Glomerular visceral epithelial cell (primary cell): ENCODE data around the gene SETD6.
A peak's percentile ranks its signal among the peaks of the same experiment; 100 is the strongest.

ENCODE experiments used
- DNase-seq: peaks from one replicate; pipeline ENCODE4 v3.0.0-alpha.2; 2016; ENCODE audit errors: extremely low spot score

The SETD6 gene

DNA sequence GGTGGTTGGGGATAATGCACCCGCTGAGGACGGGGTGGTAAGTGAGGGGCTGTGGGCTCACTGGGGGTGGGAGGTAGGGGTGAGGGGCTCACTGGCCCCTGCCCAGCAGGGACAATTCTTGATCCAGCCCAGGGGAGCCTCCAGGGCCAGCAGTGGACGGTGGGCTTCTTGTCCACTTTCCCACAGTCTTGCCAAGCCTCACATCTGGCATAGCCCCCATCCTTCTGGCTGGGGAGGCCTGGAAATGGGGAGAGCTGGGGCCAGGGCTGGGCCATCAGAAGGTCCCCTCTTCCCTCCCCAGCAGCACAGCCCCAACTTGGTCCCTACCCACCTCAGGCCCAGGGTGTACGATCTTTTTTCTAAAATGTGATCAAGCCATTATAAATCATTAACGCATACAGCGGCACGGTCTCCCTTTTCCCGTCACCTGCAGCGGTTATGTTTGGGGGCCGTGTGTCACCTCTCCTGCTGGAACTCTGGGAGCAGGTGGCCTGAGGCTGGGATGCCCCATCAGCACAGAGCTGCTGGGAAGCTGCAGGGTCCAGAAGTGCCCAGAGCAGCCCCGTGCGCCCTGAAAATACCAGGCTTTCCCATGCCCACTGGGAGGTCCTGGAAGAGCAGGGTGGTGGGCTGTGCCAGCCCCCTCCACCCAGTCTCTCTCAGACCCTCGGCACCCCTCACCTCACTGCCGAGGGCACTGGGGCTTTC is 7.2 kb upstream of the SETD6 start:
- DNase-seq, result no peak

DNA sequence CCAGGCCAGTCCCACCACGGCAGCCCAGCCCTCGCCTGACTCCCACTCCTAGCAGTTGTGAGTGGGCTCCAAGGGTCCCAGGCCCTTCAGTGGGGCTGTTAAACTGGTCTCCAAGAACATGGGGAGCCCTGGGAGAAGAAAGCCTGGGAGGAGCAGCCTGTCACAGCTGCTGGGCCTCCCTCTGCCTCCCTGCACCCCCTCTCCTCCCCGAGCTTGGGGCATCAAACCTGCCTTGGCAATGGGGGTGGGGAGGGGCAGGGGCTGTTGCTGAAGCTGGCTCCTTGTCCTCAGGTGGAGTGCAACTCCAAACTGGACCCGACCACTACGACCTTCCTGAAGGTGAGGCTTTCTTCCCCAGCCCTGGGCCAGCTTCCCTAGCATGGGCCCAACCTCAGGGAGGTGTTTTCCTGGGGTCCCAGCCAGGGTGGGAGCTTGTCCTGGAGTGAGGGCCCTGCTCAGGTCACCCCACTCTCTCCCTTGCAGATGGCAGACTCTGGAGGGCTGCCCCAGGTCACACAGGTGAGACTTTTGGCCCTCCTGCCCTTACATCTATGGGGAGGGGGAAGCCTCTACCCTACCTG is 6.6 kb upstream of the SETD6 start:
- DNase-seq, result no peak

DNA sequence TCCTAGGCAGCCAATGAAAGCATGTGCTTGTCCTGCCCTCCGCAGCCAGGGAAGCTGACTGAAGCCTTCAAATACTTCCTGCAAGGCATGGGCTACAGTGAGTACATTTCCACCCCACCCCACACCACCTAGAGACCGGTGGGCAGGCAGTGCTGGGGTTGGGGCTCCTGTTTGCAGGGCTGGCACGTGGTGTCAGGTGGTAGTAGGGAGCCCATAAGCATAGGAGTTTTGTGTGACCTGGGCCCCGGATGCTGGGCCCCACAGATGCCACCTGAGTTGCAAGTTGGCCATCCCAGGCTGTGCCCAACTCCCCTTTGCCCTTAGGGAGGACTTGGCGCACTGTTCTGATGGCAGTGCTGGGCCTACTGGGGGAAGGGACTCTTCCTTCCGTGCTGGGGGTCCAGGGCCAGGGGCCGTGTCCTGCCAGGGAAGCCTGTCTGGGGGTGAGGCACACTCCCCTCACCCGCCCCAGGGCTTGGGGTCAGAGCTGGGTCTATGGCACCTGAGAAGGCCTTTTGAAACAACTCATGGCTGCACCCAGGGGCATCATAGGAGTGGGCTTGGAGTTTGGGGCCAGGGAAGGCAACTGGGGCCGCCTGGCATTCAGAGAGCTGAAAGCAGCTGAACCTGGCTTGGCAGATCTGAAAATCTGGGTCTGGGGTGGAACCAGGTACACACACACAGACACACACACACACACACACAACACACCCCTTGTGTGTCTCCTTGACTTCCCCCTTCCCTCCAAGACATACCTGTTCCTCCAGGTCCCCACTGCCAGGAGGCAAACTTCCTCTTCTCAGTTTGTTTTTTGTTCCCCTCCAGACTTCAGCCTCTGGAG is 5.8 kb upstream of the SETD6 start:
- DNase-seq, result no peak

GRCh38 chr16:58510097-58510775 is 5.1 kb upstream of the SETD6 start:
- no peak for DNase-seq

- DNase-seq, result no peak
These were observed 4.3 kb upstream of the SETD6 start for GRCh38 chr16:58510776-58511628.

- peak; percentile 61 for DNase-seq
These were observed 3.1 kb upstream of the SETD6 start for GRCh38 chr16:58511933-58512815.

- DNase-seq, result no peak
These were observed 1.4 kb upstream of the SETD6 start for GRCh38 chr16:58513874-58514273.

DNA sequence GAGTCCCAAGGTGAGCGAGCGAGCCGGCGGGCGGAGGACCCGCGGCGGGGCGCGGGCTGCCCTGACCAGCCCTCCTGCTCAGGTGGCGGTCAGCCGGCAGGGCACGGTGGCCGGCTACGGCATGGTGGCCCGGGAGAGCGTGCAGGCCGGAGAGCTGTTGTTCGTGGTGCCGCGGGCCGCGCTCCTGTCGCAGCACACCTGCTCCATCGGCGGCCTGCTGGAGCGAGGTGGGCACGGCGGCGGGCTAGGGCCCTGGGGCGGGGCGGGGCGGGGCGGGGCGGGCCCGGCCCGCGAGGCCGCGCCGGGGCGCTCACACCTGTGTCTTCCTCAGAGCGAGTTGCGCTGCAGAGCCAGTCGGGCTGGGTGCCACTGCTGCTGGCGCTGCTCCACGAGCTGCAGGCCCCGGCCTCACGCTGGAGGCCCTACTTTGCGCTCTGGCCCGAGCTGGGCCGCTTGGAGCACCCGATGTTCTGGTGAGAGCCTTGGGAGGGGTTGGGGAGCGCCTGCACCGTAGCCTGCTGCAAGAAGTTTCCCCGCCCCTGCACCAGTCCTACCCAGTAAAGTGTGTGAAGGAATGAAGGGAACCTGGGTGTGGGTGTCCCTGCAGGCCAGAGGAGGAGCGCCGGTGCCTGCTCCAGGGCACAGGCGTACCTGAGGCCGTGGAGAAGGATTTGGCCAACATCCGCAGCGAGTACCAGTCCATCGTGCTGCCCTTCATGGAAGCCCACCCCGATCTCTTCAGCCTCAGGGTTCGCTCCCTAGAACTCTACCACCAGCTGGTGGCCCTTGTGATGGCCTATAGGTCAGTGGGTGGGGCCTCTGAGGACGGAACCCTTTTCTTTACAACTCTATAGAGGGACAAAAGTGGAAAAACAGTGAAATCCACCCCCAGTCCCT is 802 bp downstream of the SETD6 start:
- peak; percentile 44 for DNase-seq

GRCh38 chr16:58516768-58517107 is 1.4 kb downstream of the SETD6 start:
- no peak for DNase-seq

- no peak for DNase-seq
These were observed 3.0 kb downstream of the SETD6 start for GRCh38 chr16:58518083-58518979.

GRCh38 chr16:58518980-58519368 is 3.7 kb downstream of the SETD6 start:
- no peak for DNase-seq

- DNase-seq, result no peak
These were observed 4.4 kb downstream of the SETD6 start for GRCh38 chr16:58519707-58520106.

DNA sequence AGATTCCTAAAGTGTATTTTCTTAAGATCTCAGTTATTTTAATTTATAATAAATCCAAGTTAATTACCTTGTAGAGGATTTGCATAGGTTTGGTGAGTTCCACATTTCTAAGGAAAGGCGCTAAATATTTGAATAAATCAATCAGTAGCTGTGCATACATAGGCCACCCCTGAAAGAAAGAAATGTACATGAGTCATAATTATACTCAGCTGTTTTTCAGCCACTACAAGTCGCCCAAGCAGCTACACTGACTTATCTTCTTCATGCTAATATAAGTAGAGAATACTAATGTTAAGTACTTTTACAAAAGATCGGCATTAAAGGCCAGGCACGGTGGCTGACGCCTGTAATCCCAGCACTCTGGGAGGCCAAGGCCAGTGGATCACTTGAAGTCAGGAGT is 14.9 kb downstream of the SETD6 start:
- DNase-seq, result no peak

DNA sequence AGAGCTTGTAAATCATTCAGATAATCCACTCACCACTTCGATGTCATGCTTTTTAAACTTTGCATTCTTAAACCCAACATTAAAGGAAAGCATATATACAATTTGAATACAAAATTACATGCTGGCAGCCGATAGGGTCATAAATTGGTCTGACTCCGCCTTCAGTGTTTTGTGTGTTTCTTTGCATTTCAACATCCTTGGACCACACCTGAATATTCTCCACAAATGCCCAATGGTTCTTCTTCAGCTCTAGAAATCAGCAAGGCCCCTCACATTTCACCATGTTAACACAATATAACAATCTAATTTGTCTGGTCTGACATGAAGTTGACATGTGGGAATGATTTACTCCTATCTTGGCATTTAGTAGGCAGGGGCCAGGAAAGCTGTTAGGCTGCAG is 17.1 kb downstream of the SETD6 start:
- DNase-seq, result no peak

DNA sequence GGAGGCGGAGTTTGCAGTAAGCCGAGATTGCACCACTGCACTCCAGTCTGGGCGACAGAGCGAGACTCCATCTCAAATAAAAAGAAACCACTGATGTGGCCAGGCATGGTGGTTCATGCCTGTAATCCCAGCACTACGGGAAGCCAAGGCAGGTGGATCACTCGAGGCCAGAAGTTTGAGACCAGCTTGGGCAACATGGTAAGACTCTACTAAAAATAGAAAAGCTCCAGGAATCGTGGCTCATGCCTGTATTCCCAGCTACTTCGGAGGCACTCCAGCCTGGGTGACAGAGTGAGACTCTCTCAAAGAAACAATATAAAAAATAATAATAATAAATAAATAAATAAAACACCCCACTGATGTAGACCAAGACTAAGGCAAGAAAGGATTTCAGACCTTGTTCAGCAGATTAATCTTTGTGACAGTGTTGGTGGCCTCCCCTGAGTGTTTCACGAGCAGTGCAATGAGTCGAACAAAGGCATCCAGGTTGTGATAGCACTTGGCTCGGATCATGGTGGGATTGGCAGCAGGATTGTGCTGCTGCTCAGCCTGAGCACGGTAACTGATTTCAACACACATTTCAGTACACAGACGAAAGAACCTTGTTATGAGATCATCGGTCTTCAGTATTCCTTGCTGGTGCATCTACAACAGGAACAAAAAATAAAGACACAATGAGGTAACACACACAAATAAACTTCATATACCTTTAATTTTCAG is 18.6 kb downstream of the SETD6 start:
- DNase-seq, result no peak

DNA sequence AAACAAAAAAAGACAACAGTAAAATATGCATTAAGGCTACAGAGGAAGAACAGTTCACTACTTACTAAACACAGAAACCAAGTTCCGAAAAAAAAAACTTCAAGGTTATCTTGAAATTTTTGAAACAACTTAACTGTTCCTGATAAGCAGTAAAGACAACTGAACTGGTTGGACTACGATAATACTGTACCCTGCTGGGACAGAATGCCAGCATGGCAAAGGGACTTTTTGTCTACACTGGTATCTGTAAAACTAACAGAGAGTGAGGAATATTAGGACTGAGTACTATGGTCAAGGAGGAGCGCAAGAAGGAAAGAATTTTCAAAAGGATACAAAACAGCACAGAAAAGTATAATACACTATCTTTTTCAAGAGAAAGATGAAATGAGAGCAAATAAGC is 19.8 kb downstream of the SETD6 start:
- no peak for DNase-seq

DNA sequence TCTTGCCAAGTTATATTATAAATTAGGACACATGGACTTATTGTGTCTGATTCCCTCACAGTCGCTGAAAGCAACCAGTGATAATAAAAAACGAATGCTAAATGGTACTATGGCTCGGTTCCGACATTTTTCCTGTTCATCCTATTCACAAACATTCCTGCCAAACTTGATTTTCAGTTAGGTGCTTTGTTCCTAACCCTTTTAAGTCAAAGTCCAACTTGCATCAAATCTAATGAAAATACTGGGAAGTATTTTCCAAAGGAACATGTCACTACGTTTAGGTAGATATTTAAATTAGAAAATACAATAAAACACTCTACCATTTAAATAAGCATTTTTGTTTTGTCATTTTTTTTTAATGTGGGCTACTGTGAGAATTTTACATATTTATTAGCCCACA is 21.0 kb downstream of the SETD6 start:
- DNase-seq, result no peak
